OCI-LY7 (cell line): Measurements from ENCODE around the gene SIK2. TPM values are rescaled to one million over a fixed set of nuclear protein-coding genes. Genes with fewer than 3 reads are reported as not detected.
A peak's percentile ranks its signal among the peaks of the same experiment; 100 is the strongest.

Experiments used
- Bru-seq: library from RNA; stranded (reverse); fragments of 400-500 nt; gene quantifications from one replicate; lab custom pipeline; 2021; lab: Mats Ljungman, UMichigan
- BruChase-seq, 2 experiments: library from RNA; stranded (reverse); fragments of 400-500 nt; gene quantifications; one replicate each; lab custom pipeline; 2021; lab: Mats Ljungman, UMichigan
- BruUV-seq: library from RNA; stranded (reverse); fragments of 400-500 nt; replicated peaks from 2 replicates; lab custom pipeline; 2021; lab: Mats Ljungman, UMichigan
- CTCF ChIA-PET: fragments of 300-600 bp; sonication (Branson Sonifier 250); formaldehyde crosslinking; loops from one replicate; lab custom pipeline; 2022; ENCODE audit warnings: antibody characterized with exemption; ENCODE audit not compliant: unreplicated experiment; lab: Charles Lee
- POLR2A ChIA-PET: fragments of 300-600 bp; sonication (Branson Sonifier 250); formaldehyde crosslinking; loops from one replicate; lab custom pipeline; 2022; ENCODE audit warnings: antibody characterized with exemption; lab: Charles Lee
- DNase-seq: peaks from one replicate; pipeline ENCODE4 v3.0.0-alpha.2; 2015; ENCODE audit warnings: low spot score
- H2AFZ ChIP-seq: fragments of 200-600 bp; sonication (generic), shearing (Covaris generic); 2 replicates; pipeline ENCODE4 v1.6.1; 2014; ENCODE audit warnings: mild to moderate bottlenecking, antibody characterized with exemption, low read length, moderate library complexity
- H3K27ac ChIP-seq: fragments of 200-600 bp; sonication (generic); 2 replicates; pipeline ENCODE4 v1.5.1; 2014; ENCODE audit warnings: mixed run types, low read depth, mild to moderate bottlenecking, moderate library complexity, low read length, inconsistent platforms; ENCODE audit not compliant: poor library complexity, severe bottlenecking
- H3K36me3 ChIP-seq: fragments of 200-600 bp; sonication (generic); 2 replicates; pipeline ENCODE4 v1.6.1; 2014; ENCODE audit warnings: mild to moderate bottlenecking, antibody characterized with exemption, low read length, moderate library complexity, mixed read lengths; ENCODE audit not compliant: insufficient read depth
- H3K4me1 ChIP-seq: fragments of 200-600 bp; sonication (generic); 2 replicates; pipeline ENCODE4 v1.5.1; 2014; ENCODE audit warnings: mild to moderate bottlenecking, low read length; ENCODE audit not compliant: insufficient read depth, poor library complexity, severe bottlenecking
- H3K4me2 ChIP-seq: fragments of 200-600 bp; sonication (generic); 2 replicates; pipeline ENCODE4 v1.6.1; 2014; ENCODE audit warnings: mild to moderate bottlenecking, low read length
- H3K4me3 ChIP-seq: fragments of 200-600 bp; sonication (generic); 2 replicates; pipeline ENCODE4 v1.5.1; 2014; ENCODE audit warnings: mild to moderate bottlenecking, low read depth, low read length; ENCODE audit not compliant: poor library complexity, severe bottlenecking
- H3K79me2 ChIP-seq: fragments of 200-600 bp; sonication (generic); 2 replicates; pipeline ENCODE4 v1.6.1; 2016; ENCODE audit warnings: low read depth, mild to moderate bottlenecking, low read length, moderate library complexity, mixed read lengths; ENCODE audit not compliant: insufficient read depth
- H3K9me2 ChIP-seq: fragments of 200-600 bp; sonication (generic); 2 replicates; pipeline ENCODE4 v1.6.1; 2016; ENCODE audit warnings: mild to moderate bottlenecking, low read length, mixed read lengths; ENCODE audit not compliant: insufficient read depth
- H3K9me3 ChIP-seq: fragments of 200-600 bp; sonication (generic); 2 replicates; pipeline ENCODE4 v1.6.1; 2014; ENCODE audit warnings: mild to moderate bottlenecking, mixed run types, low read length, mixed read lengths
- H4K20me1 ChIP-seq: fragments of 200-600 bp; sonication (generic); 2 replicates; pipeline ENCODE4 v1.6.1; 2014; ENCODE audit warnings: mild to moderate bottlenecking, antibody characterized with exemption, low read length, moderate library complexity, mixed read lengths; ENCODE audit not compliant: insufficient read depth
- CTCF ChIP-seq: fragments of 200-600 bp; sonication (generic); conservative IDR thresholded peaks from 2 replicates; pipeline ENCODE4 v1.5.1; 2014; ENCODE audit warnings: mild to moderate bottlenecking, antibody characterized with exemption, low read length, moderate library complexity, mixed read lengths
- EZH2phosphoT487 ChIP-seq: fragments of 200-600 bp; sonication (generic); IDR thresholded peaks from 2 replicates; pipeline ENCODE4 v1.6.1; 2018; ENCODE audit warnings: low read depth, borderline replicate concordance, mild to moderate bottlenecking, mixed run types, antibody characterized with exemption, low read length, moderate library complexity, mixed read lengths
- intact Hi-C: fragments of 100-400 bp; cut with micrococcal nuclease; formaldehyde crosslinking; loops from one replicate; pipeline ENCODE4 v1.10.0; 2022; ENCODE audit not compliant: unreplicated experiment
- long read RNA-seq: library from polyadenylated mRNA; stranded (forward); transcript quantifications from one replicate; pipeline ENCODE4 v2.0.0, GENCODE V29; 2022
- total RNA-seq, 2 experiments: library from RNA; depleted of rRNA in 1 of 2; stranded (reverse); fragments of >200 nt in 1 of 2; shearing (Covaris generic) in 1 of 2; gene quantifications; 2 replicates each; pipeline ENCODE4 v1.2.3, GENCODE V29; 2014 to 2022

Gene SIK2
- 8.5 and 9.8 TPM in 2 replicates for total RNA-seq (2014; rRNA removed; shearing (Covaris generic))
- 16.9 and 18.1 TPM in 2 replicates for total RNA-seq (2022)
- Bru-seq, nascent RNA = percentile 79 among the genes with signal in this experiment
- BruChase-seq, experiment 1, labeled RNA remaining after a 6-hour chase = percentile 70 among the genes with signal in this experiment
- percentile 70 among the genes with signal in this experiment for BruChase-seq, experiment 2, labeled RNA remaining after a 2-hour chase
- long read RNA-seq, full-length matches to known transcripts = 3 of 13 reads
- long read RNA-seq, partial matches to known transcripts = 5 of 13 reads
- long read RNA-seq, other reads (novel, unspliced or antisense) = 5 of 13 reads

GRCh38 chr11:111601979-111602864 lies at the start of gene SIK2:
Gene SIK2, plus strand, starts transcription at chr11:111602449. Its CDS starts 115 bp downstream, at chr11:111602564.
- intact Hi-C loops = loop anchor here (1.0 to 5.0 kb wide), 7 partner anchors 37 to 325 kb away; partner anchors contain the start of genes ALG9 and PPP2R1B
- H3K9me3 ChIP-seq = no peaks in the 10 kb centered on the region
- peak; percentile 80 for TF ChIP-seq CTCF
- no peak for TF ChIP-seq EZH2phosphoT487
- peak within 1 kb of the TSS; percentile 72 for H3K27ac ChIP-seq
- no peaks in the 10 kb centered on the region; the same call in 1 of the 2 replicates for H3K36me3 ChIP-seq
- peaks cover 30% of the 10 kb centered on the region for H3K4me1 ChIP-seq
- ChIA-PET POLR2A (interaction anchor here (0.9 to 3.4 kb wide), 9 partner anchors 97 to 174 kb away, joined by 3 to 11 read pairs (median 4); no protein-coding TSS in a partner anchor), CTCF (interaction anchor here (2.7 kb wide), 1 partner anchor 175 kb away, joined by 18 read pairs; no protein-coding TSS in a partner anchor)
- peak within 1 kb of the TSS; percentile 100 for H2AFZ ChIP-seq
- BruUV-seq = no TSS peak
- peaks cover 18% of the 10 kb centered on the region; the same call in 1 of the 2 replicates for H4K20me1 ChIP-seq
- H3K79me2 ChIP-seq = peaks cover 41% of the 10 kb centered on the region
- peak within 1 kb of the TSS; percentile 96 for H3K4me3 ChIP-seq
- peak; percentile 97 for DNase-seq
- peak within 1 kb of the TSS; percentile 100 for H3K4me2 ChIP-seq
- no peaks in the 10 kb centered on the region for H3K9me2 ChIP-seq

- CTCF ChIA-PET = interaction anchor here (1.1 kb wide), 1 partner anchor 223 kb away, joined by 3 read pairs; no protein-coding TSS in a partner anchor
- Histone ChIP-seq H2AFZ (no peak overlapping the region), H4K20me1 (no peaks in the 10 kb centered on the region), H3K4me1 (peaks cover 11% of the 10 kb centered on the region), H3K9me3 (peaks cover 16% of the 10 kb centered on the region), H3K27ac (no peak overlapping the region), H3K4me2 (no peak overlapping the region), H3K79me2 (no peaks in the 10 kb centered on the region), H3K36me3 (no peaks in the 10 kb centered on the region), H3K4me3 (no peak overlapping the region), H3K9me2 (no peaks in the 10 kb centered on the region)
- no peak for DNase-seq
- TF ChIP-seq CTCF (no peak), EZH2phosphoT487 (no peak)
- no TSS peak for BruUV-seq
- POLR2A ChIA-PET = interaction anchor here (0.8 to 1.0 kb wide), 2 partner anchors 11 to 48 kb away, joined by 3 to 4 read pairs; no protein-coding TSS in a partner anchor
- intact Hi-C loops = loop anchor here (10.0 kb wide), 1 partner anchor 100 kb away; no protein-coding TSS in a partner anchor
Observed at GRCh38 chr11:111554532-111554931, 47.7 kb upstream of the SIK2 start.
